GM18873 (cell line): ENCODE measurements around the gene ADAM15.

ENCODE experiments used
- ATAC-seq: cut with Tn5 transposase; IDR thresholded peaks from one replicate; pipeline ENCODE4 v1.9.1; 2021; ENCODE audit warnings: mild to moderate bottlenecking, moderate library complexity, moderate number of reproducible peaks; ENCODE audit not compliant: unreplicated experiment, low FRiP score

Gene ADAM15

GRCh38 chr1:155029513-155030242 is 21.4 kb upstream of the ADAM15 start:
- ATAC-seq, result no peak

DNA sequence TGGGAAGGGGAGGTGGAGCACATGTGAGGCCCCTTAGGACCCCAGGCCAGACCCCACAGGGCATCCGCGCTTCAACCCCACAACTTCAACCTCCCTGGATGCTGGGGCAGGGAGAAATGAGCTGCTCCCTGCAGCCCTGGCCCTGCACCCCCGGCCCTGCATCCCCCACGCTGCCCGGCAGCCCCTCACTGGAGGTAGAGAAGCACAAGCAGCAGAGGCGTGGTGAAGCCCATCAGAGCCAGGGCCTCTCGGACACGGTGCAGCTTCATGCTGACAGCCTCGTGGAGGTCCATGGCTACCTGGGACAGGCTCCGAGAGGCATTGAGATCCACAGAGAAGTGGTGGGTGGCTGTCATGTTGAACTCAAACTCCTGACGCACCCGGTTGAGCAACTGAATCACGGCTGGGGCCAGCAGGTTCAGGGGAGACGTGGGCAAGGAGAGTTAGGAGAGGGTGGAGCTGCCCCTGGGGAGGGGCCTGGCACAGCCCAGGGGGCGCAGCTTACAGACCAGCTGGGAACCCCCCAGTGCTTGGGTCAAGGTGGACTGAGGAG is 20.8 kb upstream of the ADAM15 start:
- ATAC-seq, result no peak

DNA sequence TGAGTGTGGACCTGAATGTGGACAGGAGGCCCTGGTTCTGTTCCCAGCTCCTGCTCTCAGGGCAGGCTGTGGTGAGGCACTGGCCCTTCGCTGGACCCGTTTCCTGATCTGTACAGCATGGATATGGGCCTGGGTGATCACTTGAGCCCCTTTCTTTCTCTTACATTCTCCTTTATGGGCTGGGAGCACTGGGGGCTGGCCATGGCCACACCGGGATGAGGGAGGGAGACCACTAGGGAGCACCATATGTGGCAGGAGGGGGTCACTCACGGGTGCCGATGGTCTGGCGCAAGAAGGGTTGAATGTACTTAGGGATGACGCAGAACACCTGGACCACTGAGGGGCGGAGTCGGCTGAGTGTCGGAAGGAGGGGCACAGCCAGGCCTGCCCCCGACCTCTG is 20.2 kb upstream of the ADAM15 start:
- no peak for ATAC-seq

DNA sequence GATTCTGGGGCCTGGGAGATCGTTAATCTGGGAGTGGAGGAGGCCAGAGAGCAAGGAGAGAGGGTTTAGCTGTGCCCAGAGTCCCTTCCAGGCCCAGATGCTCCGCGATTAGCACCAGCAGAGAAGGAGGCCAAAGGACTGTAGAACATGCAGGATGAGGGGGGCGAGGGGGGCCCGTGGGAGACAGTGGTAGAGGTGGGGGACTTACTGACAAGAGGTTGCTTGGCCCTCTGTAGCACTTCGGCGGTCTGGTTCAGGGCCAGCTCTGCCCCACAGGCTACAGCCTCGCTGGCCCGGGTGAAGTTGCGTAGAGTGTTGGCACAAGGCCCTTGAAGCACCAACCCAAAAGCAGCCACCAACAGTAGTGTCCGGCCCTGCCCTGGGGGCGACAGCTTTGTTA is 18.2 kb upstream of the ADAM15 start:
- no peak for ATAC-seq

- ATAC-seq, result no peak
Observed at GRCh38 chr1:155033524-155033923, 17.6 kb upstream of the ADAM15 start, which contains the start of the genes DCST1 and DCST2. TSS of gene DCST1 (plus strand) at chr1:155033824. CDS start at chr1:155034037, 213 bp downstream. TSS of gene DCST2 (minus strand) at chr1:155033781. CDS start at chr1:155033701, 80 bp downstream.

- no peak for ATAC-seq
Observed at GRCh38 chr1:155034318-155035208, 16.6 kb upstream of the ADAM15 start.

- no peak for ATAC-seq
Observed at GRCh38 chr1:155035936-155036335, 15.2 kb upstream of the ADAM15 start.

DNA sequence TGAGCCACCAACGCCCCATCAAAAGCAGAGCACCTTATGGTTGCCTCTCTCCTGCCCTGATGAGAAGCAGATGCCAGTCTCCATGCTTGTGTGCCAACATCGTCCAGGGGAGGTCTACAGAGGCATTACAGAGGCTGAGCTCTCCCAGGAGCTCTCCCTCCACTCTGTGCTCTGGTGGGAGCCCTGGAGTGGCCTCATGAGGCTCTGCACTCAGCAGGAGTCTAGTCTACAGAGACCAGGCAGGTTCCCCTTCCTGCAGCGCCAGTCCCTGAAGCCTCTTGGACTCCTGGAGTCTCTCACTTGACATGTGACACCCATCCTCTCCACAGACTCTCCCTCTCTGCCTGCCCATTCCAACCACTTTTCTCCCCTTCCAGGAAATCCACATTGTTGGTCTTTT is 14.1 kb upstream of the ADAM15 start:
- ATAC-seq, result no peak

DNA sequence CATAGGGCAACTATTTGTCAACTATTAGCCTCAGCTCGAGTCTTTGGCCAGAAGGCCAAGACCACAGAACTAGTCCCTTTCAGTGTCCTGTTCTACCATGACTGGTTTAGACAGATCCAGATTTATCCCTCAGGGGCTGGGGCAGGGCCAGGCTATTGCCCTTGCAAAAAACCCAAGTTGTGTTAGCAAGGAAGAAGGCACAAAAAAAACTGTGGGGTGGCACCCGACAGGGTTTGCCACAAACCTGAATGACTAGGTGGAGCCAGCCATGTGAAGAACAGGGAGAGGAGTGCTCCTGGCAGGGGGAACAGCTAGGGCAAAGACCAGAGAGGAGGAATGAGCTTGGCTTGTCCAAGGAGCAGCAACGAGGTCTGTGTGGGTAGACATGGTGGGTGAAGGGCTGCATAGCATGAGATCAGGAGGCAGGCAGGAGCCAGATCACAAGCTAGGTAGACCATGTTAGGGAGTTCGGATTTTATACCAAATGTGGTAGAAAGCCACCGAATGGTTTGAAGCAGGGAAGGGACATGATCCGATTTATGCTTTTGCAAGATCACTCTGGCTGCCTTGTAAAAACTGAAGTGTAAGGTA is 13.2 kb upstream of the ADAM15 start:
- ATAC-seq, result no peak

GRCh38 chr1:155038602-155039307 is 12.4 kb upstream of the ADAM15 start:
- no peak for ATAC-seq

DNA sequence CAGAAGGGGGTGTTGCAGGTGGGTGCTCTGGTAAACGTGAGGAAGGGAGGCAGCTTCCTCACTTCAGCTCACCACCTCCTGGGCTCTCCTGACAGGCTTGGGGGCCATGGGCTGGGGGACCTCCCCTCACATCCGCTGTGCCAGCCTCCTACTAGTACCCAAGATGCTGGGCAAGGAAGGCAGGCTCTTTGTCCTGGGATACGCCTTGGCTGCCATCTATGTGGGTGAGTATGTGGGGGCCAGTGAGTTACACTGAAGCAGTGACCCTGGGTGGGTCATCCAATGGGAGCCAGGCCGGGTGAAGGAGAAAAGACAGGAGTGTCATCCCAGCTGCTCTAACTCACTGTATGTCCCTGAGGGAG is 11.8 kb upstream of the ADAM15 start:
- no peak for ATAC-seq

GRCh38 chr1:155040358-155041093 is 10.6 kb upstream of the ADAM15 start:
- no peak for ATAC-seq

- ATAC-seq, result no peak
Observed at GRCh38 chr1:155042789-155043188, 8.3 kb upstream of the ADAM15 start.

- no peak for ATAC-seq
Observed at GRCh38 chr1:155043301-155043702, 7.8 kb upstream of the ADAM15 start.

GRCh38 chr1:155043793-155044192 is 7.3 kb upstream of the ADAM15 start:
- no peak for ATAC-seq

DNA sequence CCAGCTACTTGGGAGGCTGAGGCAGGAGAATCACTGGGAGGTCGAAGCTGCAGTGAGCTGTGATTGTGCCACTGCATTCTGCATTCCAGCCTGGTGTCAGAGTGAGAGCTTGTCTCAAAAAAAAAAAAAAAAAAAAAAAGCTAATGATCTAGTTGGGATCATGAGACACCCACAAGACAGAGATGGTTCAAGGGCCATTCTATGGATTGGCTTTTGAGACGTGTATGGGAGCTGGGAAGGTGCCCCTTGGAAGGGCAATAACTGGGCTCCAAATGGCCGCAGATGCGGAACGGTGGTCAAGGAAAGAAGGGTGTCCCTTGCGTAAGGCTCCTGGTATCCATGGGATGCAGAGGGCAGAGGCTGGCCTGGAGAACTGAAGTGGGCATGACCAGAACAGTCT is 6.8 kb upstream of the ADAM15 start:
- no peak for ATAC-seq

DNA sequence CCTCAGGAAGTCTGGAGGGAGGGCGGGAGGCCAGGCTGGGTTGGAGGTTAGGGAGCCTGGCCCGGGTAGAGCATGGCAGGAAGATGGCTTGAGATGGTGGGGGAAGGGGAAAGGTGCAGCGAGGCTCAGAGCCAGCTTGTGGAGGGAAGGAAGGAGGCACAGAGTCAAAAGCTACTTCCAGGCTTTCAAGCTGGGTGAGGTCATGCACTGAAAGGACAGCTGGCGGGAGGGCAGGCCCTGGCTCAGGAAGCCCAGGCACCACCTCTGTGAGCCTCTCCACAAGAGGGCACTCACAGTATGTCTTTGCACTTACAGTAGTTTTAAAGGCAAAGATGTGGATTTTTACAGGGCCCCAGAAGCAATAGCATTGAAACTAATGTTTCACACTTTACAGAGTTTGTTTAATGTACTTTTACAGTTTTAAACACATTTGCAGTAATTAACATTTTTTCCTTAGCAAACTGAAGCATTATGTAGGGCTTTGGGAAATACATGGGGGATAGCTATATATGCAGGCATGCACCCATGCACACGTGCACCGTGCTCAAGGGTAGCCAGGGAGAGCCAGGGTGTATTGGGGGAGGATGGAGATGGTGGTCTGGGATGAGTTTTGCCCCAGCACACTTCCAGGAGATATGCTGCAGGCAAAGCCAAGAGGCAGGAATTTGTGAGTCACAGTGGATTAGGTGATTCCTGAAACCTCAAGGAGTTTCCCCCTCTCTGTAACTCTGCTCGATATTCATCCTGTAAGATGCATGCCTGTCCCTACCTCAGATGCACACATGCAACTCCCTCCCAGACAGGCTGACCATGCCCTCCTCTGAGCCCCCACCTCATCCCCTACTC is 6.1 kb upstream of the ADAM15 start:
- no peak for ATAC-seq

DNA sequence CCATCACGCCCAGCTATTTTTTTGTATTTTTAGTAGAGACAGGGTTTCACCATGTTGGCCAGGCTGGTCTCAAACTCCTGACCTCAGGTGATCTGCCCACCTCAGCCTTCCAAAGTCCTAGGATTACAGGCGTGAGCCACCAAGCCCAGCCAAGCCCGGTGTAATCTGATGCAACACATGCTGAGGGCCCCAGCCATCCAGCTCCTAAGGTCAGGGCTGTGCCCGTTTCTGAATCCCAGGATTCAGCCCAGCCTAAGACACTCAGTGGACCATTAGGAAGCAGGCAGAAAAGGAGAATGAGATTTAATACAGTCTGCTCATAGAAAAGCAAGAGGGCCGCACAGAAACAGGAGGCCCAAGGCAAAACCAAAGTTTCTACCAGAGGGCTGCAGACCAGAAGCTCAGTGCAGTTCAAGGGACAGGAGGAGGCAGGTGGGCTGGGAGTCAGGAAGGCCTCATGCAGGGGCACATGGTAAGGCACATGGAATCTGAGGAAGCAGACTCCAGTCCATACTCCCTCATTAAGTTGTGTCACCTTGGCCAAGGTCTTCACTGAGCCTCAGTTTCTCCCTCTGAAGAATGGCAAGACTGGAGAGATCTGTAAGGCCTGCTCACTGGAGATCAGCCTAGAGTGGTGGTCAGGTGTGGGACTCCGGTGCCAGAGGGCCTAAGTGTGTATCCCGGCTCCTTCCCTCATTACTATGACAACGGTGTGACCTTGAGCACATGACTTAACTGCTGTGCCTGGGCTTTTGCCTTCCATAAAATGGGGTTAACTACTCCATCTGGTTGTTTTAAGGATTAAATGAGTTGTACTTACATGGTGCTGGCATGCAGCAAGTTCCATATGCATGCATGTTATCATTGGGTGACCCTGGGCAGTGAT is 2.4 kb upstream of the ADAM15 start:
- ATAC-seq, result no peak
